ENCODE measurements around the gene KRT71.

The KRT71 gene

DNA sequence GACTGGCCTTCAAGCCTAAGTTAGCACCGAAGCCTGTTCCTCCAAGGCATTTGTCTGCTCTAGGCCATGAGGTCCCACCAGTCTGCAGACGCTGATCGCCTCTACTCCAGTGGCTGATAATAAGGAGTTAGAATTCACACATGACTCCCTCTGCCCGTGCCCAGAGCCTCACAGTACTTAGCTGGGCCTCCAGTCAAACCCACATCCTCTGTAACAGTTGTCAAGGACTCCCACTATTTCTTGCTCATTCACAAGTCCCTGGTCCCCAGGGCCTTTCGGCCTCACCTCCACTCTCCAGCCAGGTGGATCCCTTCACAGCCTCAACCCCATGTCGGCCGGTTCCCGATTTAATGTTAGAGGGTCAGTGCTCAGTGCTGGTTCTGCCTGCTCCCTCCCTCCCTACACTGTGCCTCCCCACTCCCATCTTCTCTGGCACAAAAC lies 26.4 kb downstream of the KRT71 start:
- no peaks in the 10 kb centered on the region for H3K9me3 Mint-ChIP-seq
- no peak overlapping the region for H3K4me3 Mint-ChIP-seq
- H3K27me3 Mint-ChIP-seq: no peaks in the 10 kb centered on the region
- peak overlapping the region; percentile 33 for H3K27ac Mint-ChIP-seq
- DNase-seq (ENCODE audit: low spot score in 2 of 2) (no peak), ATAC-seq (ENCODE audit: low read depth) (no peak)
- H3K36me3 Mint-ChIP-seq: no peaks in the 10 kb centered on the region
- peaks cover 2% of the 10 kb centered on the region for H3K4me1 Mint-ChIP-seq

DNA sequence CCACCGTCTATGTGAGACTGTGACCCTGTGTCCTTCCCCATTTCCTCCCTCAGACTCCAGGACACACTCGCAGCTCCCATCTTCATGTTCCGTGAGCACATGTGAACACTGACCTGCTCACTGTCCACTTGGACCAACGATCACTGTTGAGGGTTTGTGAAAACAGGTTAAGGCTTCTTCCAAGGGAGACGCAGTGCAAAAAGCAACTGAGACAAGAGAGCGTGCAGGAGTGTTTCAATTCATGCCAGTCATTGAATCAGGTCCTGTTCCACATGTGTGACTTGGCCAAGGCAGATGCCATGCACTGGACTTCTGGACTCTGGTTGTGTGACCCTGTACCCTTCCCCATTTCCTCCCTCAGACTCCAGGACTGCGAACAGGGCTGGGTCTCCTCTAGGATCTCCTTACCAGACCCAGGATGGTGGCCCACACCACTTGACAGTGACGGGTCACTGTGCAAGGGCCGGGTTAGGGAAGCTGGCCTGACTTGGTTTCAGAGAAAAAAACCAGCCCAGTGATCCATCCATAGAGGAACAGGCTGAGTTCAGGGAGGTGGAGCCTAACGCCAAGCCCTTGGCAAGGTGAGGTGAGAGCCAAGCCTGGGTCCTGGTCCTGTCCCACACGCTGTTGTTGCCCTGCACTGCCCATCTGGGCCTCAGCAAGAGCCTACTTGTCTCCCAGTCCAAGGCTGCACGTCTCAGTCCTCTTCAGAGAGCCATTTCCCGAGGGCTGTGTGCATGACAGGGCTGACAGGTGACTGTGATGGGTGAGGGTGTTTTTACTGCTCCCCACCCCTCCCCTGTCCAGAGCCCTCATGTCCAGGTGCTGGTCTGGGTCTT lies 27.1 kb downstream of the KRT71 start:
- Mint-ChIP-seq H3K4me1 (no peaks in the 10 kb centered on the region), H3K27me3 (no peaks in the 10 kb centered on the region), H3K36me3 (no peaks in the 10 kb centered on the region), H3K4me3 (no peak overlapping the region), H3K27ac (no peak overlapping the region), H3K9me3 (no peaks in the 10 kb centered on the region)
- ATAC-seq (ENCODE audit: low read depth) (no peak), DNase-seq (ENCODE audit: low spot score in 2 of 2) (no peak)

DNA sequence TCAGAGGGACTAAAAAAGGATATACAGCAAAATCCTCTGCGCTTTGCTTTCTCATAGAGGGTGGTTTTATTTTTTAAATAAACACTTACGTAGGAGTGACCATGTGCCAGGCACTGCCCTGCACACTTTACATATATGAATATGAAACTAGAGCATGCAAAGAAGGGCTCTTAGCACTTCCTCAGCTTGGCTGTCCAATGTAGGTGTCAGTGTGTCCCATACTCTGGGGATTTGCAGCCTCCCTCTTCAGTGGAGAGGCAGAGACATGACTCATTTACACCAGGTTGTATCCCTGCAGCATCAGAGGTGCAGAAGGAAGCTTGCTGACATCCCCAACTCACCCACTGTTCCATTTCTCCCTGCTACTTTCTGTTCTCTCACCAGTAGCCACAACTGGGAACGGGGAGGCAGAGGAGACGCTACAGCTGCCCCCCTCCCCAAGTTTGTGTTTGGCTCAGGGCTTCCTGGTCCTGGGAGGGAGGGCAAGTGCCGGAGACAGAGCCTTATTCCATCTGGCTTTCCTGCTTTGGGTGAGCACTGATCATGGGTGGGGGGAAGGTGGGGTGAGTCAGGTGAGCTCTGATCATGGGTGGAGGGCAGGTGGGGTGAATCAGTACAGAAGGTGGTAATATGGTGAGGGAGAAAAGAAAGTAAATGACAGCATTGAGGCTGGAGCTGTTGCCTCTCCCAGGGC lies 27.9 kb downstream of the KRT71 start:
- Mint-ChIP-seq H3K4me3 (no peak overlapping the region), H3K27ac (no peak overlapping the region), H3K4me1 (no peaks in the 10 kb centered on the region), H3K9me3 (no peaks in the 10 kb centered on the region), H3K36me3 (no peaks in the 10 kb centered on the region), H3K27me3 (no peaks in the 10 kb centered on the region)
- no peak for ATAC-seq (ENCODE audit: low read depth)
- DNase-seq (ENCODE audit: low spot score in 2 of 2): no peak

DNA sequence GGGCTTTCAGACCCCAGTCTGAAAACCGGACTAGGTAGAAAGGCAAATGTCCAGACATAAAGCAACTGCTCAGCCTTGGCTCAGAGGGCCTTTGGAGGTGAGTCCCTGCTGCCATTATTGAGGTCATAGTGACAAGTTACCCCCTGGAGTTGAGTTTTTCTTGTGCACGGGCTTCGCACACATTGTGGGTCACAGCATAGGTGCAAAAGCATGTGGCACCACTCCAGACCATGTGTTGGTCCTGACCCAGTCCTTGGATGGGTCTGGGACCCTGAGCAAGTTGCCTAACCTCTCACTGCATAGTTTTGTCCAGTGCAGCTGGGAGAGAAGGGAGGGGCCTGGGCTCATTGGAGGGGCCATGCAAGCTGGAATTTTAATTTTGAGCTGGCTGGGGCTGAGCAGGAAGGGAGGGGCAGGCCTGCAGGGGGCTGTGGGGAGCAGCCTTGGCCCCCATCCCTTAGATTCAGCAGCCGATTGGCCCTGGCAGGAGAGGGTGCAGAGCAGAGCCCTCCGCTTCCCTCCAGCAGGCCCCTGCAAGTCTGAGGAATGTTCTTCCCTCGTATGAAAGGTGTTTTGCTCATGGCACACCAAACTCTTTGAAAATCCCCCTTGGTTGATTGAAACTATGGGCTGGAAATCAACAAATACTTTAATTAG lies 28.6 kb downstream of the KRT71 start:
- no peak overlapping the region for H3K27ac Mint-ChIP-seq
- H3K36me3 Mint-ChIP-seq: no peaks in the 10 kb centered on the region
- no peak overlapping the region for H3K4me3 Mint-ChIP-seq
- H3K9me3 Mint-ChIP-seq: no peaks in the 10 kb centered on the region
- H3K4me1 Mint-ChIP-seq: no peaks in the 10 kb centered on the region
- H3K27me3 Mint-ChIP-seq: no peaks in the 10 kb centered on the region
- DNase-seq (ENCODE audit: low spot score in 2 of 2) (no peak), ATAC-seq (ENCODE audit: low read depth) (no peak)

DNA sequence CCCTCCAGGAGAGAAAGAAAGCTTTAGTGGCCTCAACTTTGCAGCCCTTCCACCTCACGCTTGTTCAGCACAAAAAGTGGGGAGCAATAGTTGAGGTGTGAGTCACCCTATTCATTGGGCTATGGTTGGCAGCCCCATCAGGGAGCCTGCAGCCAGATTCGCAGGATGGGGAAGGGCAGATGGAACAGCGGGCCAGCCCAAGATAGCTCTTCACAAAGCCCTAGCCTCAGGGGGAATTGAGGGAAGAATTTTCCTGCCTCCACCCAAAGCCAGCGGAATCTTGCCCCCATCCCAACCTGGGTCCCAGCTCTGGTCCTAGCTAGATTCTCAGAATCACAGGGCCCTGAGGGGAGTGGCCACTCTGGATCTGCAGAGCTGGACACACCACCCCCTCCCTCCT lies 29.1 kb downstream of the KRT71 start:
- Mint-ChIP-seq H3K27ac (no peak overlapping the region), H3K4me3 (no peak overlapping the region), H3K9me3 (no peaks in the 10 kb centered on the region), H3K36me3 (no peaks in the 10 kb centered on the region), H3K27me3 (no peaks in the 10 kb centered on the region), H3K4me1 (no peaks in the 10 kb centered on the region)
- ATAC-seq (ENCODE audit: low read depth) (no peak), DNase-seq (ENCODE audit: low spot score in 2 of 2) (no peak)

DNA sequence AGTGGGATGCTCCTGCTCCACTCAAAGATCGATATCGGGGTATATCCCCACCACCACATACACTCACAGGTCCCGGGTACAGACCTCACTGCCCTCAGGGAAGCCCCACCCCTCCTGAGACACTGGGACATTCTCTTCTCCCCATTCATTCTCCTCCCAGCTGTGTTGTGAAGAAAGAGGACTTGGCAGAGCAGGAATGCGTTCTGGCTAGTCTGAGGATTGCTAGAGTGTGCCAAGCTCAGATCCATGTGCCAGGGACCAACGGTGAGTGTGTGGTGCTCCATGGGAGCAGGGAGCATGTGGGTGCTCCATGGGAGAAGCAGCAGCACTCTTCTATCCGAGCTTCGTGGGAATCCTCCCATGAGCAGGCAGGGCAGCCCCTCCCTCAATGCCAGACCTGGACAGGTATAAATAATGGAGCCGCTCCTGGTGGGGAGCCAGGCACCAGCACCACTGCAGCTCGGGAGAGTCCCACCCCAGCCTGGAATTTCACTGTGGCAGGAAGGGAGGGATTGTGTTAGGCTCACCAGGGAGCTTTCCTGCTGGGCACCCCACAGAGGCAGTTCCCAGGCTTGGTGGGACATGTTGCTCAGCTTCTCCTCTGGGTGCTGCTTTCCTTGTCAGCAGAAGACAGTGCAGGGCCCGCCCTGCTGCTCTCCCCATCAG lies 30.5 kb downstream of the KRT71 start:
- ATAC-seq (ENCODE audit: low read depth) (no peak), DNase-seq (ENCODE audit: low spot score in 2 of 2) (no peak)
- Mint-ChIP-seq H3K4me3 (no peak overlapping the region), H3K36me3 (no peaks in the 10 kb centered on the region), H3K4me1 (no peaks in the 10 kb centered on the region), H3K9me3 (no peaks in the 10 kb centered on the region), H3K27ac (no peak overlapping the region), H3K27me3 (peaks cover 2% of the 10 kb centered on the region)

DNA sequence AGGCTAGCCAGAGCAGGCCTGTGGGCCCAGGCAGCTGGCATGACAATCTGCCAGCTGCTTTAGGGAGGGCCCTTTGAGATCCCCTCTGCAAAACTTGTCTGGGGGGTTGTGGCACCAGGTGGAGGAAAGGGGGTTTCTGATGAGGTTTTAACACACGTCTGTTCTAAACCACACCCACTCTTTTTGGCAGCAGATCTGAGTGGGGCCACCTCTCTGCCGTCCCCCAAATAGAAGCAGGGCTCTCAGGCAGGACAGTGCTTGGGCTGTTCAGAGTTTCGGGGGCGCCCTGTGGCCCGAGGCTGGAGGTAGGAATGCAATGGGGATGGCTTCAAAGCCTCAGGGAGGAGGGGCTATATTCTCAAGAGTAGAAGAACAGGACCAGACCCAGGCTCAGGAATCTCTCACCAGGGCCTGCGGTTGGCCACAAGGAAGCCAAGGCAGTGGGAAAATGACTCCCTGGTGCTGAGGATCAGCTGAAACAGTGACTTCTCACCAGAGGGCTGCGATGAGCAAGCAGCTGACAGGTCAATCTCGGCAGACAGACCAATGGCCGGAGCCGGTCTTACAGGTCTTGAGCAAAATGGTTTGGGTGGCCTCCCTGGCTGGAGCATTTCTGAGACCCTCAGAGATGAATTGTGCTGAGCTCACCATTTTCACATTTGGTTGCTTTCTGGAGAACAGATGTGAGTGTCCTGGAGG lies 31.2 kb downstream of the KRT71 start:
- no peak for DNase-seq (ENCODE audit: low spot score in 2 of 2)
- Mint-ChIP-seq H3K4me1 (no peaks in the 10 kb centered on the region), H3K27me3 (peaks cover 2% of the 10 kb centered on the region), H3K36me3 (no peaks in the 10 kb centered on the region), H3K9me3 (no peaks in the 10 kb centered on the region), H3K4me3 (no peak overlapping the region), H3K27ac (no peak overlapping the region)
- no peak for ATAC-seq (ENCODE audit: low read depth)

DNA sequence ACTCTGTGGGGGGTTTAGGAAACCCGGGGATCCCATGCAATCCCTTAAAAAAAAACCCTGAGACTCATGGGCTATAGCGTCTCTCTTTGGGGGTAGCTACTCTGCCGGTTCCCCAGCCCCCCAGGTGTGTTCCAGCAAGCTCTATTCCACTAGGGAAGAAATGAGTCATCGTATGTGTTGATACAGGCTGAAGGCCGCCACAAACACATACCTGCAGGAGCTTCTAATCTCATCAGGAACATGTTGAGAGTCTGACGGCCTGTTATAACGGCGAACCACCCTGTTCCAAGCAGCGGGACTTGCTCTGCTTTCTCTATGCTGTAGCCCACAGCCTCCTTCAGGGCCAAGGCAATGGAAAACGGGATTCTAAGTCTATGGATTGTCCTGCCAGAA lies 31.8 kb downstream of the KRT71 start:
- no peaks in the 10 kb centered on the region for H3K36me3 Mint-ChIP-seq
- ATAC-seq (ENCODE audit: low read depth) (no peak), DNase-seq (ENCODE audit: low spot score in 2 of 2) (no peak)
- H3K9me3 Mint-ChIP-seq: no peaks in the 10 kb centered on the region
- H3K27ac Mint-ChIP-seq: no peak overlapping the region
- no peaks in the 10 kb centered on the region for H3K4me1 Mint-ChIP-seq
- H3K27me3 Mint-ChIP-seq: peaks cover 2% of the 10 kb centered on the region
- H3K4me3 Mint-ChIP-seq: no peak overlapping the region

DNA sequence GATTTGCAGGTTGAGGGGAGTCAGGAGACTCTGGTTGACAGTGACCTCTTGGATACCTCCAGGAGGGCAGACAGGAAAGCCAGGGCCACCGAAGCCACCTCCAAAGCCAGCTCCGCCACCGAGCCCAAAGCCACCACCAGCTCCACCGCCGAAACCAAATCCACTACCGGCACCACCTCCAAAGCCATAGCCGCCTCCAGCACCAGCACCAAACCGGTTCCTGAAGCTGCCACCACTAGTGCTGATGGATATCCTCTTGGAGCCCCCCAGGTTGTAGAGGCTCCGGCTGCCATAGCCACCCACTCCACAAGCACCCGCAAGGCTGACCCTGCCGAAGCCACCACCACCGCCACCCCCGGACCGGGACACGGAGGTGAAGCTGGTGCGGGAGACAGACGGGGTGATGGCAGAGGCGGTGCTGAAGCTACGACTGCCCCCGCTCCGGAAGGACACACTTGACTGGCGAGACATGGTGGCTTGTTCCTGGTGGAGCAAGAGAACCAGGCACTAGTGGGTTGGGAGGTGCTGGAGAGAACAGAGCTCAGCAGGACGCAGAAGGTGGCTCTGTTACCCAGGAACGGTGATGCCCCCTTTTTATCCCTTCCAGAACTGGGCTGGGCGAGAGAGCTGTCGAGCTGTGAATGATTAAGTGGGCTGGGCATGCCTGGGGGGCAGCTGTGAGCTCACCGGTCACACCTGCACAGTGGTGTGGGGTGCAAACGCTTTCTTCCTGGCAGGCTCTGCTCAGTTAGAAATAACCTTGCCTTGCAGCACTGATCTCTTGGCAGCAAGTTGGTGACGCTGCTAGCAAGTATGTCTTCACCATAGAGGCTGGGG lies 32.9 kb downstream of the KRT71 start, which contains the start of gene KRT5:
TSS of gene KRT5 (minus strand) at position 569 of the 837 bp plus-strand sequence. CDS start at position 471, 98 bp downstream.
- DNase-seq (ENCODE audit: low spot score in 2 of 2) (no peak), ATAC-seq (ENCODE audit: low read depth) (no peak)
- no peaks in the 10 kb centered on the region for H3K9me3 Mint-ChIP-seq
- H3K27me3 Mint-ChIP-seq: peaks cover 2% of the 10 kb centered on the region
- H3K4me3 Mint-ChIP-seq: no peak within 1 kb of the TSS
- no peaks in the 10 kb centered on the region for H3K36me3 Mint-ChIP-seq
- H3K4me1 Mint-ChIP-seq: no peaks in the 10 kb centered on the region
- H3K27ac Mint-ChIP-seq: no peak within 1 kb of the TSS

DNA sequence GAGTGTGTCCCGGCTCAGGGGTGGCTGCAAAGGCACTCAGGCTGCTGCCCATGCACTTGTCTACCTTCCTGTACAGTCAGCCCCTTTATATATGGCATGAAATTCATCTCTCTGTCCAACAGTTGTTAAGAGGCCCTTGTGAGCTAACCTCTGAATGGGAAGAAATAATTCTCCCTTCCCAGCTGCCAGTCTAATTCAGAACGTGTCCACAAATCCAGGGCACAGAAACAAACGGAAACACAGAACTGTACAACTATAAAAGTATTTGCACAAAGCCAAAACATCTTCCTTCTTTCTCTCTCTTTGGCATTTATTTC lies 33.6 kb downstream of the KRT71 start:
- DNase-seq (ENCODE audit: low spot score in 2 of 2): no peak
- peaks cover 2% of the 10 kb centered on the region for H3K27me3 Mint-ChIP-seq
- no peaks in the 10 kb centered on the region for H3K9me3 Mint-ChIP-seq
- no peaks in the 10 kb centered on the region for H3K4me1 Mint-ChIP-seq
- H3K27ac Mint-ChIP-seq: no peak overlapping the region
- no peaks in the 10 kb centered on the region for H3K36me3 Mint-ChIP-seq
- no peak overlapping the region for H3K4me3 Mint-ChIP-seq
- ATAC-seq (ENCODE audit: low read depth): no peak

DNA sequence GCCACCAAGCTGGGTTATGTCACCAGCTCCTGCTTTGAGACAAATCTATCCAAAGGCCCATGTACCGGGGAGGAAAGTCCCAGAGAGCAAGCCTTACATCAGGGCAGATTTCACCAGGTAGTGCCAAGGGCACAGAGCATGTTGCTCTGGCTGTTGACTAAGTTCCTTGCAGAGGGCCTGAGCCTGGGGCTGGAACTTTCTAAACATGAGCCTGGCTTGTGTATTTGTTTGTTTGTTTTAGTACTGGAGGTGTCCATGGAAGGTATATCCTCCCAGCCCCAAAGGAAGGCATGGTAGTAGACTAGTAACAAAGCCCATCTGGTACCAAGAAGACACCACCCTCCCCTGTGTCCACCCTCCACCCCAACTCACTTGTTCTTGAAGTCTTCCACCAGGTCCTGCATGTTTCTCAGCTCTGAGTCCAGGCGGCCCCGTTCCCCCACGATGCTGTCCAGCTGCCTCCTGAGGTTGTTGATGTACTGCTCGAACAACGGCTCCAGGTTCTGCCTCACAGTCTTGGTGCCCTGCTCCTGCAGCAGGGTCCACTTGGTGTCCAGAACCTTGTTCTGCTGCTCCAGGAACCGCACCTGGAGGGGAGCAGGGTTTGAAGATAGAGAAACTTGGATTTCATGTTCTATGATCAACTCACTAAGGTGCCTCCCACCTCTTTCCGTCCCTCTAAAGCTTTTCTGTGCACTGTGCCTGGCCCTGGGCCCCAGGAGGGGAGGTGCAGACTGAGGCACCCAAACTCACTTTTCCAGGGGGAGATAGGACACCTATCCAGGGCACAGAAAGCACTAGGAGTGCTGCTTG lies 34.2 kb downstream of the KRT71 start:
- no peak overlapping the region for H3K27ac Mint-ChIP-seq
- no peak for ATAC-seq (ENCODE audit: low read depth)
- peaks cover 2% of the 10 kb centered on the region for H3K27me3 Mint-ChIP-seq
- no peaks in the 10 kb centered on the region for H3K9me3 Mint-ChIP-seq
- no peaks in the 10 kb centered on the region for H3K4me1 Mint-ChIP-seq
- DNase-seq (ENCODE audit: low spot score in 2 of 2): no peak
- H3K36me3 Mint-ChIP-seq: no peaks in the 10 kb centered on the region
- no peak overlapping the region for H3K4me3 Mint-ChIP-seq

DNA sequence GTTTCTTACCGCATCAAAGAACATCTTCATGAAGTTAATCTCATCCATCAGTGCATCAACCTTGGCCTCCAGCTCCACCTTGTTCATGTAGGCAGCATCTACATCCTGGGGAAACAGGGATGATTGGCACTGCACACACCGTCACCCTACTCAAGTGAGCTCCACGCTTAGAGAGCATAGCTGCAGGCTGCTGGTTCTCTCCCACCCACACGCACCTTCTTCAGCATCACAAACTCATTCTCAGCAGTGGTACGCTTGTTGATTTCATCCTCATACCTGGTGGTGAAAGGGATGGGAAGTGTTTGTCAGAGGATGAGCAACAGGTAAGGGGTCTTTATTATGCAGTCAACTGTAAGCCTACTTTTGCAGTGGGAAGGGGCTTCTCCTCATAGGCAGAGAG lies 35.1 kb downstream of the KRT71 start:
- Mint-ChIP-seq H3K36me3 (no peaks in the 10 kb centered on the region), H3K27ac (no peak overlapping the region), H3K27me3 (peaks cover 2% of the 10 kb centered on the region), H3K4me1 (no peaks in the 10 kb centered on the region), H3K4me3 (no peak overlapping the region), H3K9me3 (no peaks in the 10 kb centered on the region)
- no peak for ATAC-seq (ENCODE audit: low read depth)
- DNase-seq (ENCODE audit: low spot score in 2 of 2): no peak
